Astrocyte of the spinal cord (primary cell): Measurements from ENCODE around the gene ARID5A.
A peak's percentile ranks its signal among the peaks of the same experiment; 100 is the strongest.

ENCODE experiments used
- DNase-seq: peaks from one replicate; pipeline ENCODE4 v3.0.0; 2011; ENCODE audit warnings: low read depth, low spot score
- H3K4me3 ChIP-seq: 2 replicates; pipeline ENCODE4 v1.5.1; 2011; ENCODE audit warnings: low read depth, mild to moderate bottlenecking, low read length, moderate library complexity
- in situ Hi-C: cut with HindIII; loops from 2 replicates; pipeline ENCODE4 v1.10.0; 2017; ENCODE audit warnings: low sequenced_read_pairs
- TF ChIP-seq, protein P1 (sequence below): IDR thresholded peaks from 2 replicates; pipeline ENCODE4 v1.5.1; 2012; ENCODE audit warnings: low read depth, mild to moderate bottlenecking, low read length, inconsistent platforms

ARID5A gene

DNA sequence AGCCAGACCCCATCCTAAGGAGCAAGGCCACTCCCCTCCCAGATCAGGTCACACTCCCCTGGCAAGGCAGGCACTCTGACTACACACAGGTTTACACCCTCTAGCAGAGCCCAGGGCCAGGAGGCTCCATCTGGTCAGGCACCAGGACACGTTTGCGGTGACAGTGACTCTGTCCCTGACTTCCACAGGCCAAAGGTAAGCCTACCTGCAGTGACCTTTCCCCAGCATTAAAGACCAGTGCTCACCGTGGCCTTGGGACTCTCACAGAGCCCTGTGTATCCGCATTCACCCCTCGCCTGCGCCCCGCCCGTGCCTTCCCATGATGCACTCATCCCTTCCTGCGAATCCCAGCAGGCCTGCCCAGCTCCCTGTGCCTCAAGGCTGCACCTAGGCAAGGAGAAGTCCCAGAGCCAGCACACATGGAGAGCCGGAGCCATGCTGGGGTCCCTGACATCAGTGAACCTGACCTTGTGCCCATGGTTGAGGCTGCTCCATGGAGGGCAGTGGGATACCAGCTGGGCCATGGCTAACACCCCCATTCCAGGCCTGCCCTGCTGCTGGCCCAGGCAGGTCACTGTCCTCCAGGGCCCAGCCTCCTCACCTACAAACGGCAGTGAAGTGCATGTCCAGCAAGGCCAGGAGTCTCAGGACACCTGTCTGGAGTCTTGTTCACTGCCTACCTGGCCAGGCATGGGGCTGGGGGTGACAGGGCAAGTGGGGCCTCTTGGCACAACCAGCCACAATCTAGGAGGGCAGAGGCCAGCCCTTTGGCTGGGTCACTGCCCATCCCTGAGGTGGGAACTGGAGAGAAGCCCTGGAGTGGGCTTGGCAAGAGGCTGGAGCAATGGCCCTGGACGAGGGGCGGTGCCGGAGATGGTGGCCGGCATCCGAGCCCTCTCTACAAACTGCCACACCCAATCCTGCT, 34.4 kb upstream of the ARID5A start:
- in situ Hi-C loops: no loop called here
- TF ChIP-seq, protein P1, sequence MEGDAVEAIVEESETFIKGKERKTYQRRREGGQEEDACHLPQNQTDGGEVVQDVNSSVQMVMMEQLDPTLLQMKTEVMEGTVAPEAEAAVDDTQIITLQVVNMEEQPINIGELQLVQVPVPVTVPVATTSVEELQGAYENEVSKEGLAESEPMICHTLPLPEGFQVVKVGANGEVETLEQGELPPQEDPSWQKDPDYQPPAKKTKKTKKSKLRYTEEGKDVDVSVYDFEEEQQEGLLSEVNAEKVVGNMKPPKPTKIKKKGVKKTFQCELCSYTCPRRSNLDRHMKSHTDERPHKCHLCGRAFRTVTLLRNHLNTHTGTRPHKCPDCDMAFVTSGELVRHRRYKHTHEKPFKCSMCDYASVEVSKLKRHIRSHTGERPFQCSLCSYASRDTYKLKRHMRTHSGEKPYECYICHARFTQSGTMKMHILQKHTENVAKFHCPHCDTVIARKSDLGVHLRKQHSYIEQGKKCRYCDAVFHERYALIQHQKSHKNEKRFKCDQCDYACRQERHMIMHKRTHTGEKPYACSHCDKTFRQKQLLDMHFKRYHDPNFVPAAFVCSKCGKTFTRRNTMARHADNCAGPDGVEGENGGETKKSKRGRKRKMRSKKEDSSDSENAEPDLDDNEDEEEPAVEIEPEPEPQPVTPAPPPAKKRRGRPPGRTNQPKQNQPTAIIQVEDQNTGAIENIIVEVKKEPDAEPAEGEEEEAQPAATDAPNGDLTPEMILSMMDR: no peak
- no peak overlapping the region for H3K4me3 ChIP-seq
- no peak for DNase-seq

DNA sequence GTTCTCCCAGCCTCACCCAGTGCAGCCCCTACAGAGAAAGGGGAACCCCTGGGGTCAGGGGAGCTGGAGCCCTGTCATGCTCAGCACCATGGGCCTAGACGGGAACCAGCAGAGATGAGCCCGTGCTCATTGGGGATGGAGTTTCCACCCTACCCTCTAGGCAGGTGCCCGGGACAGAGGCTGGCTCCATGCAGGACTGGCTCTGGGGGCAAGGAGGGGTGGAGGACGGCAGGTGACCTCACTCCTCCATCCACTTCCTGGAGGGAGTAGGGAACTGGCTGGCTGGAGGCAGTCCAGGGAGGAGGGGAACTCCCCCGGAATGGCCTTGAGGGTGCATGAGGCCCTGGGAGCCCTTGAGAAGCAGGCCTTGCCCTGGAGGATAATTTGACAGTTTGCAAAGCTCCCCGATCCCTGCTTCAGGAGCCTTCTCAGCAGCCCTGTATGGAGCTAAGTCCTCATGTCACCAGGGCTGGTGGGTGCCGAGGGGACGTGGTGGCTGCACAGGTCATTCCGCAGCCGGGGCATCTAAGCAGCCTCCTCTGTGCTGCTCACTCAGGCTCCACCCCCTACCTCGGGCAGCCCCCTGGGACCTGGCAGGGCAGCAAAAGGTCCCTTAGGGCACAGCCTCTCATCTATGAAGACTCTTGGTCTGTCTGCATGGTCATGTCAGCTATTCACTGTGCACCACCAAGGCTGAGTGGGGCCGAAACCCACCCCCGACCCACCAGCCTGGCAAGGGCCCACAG, 33.5 kb upstream of the ARID5A start:
- in situ Hi-C loops: no loop called here
- H3K4me3 ChIP-seq: no peak overlapping the region
- DNase-seq: no peak
- TF ChIP-seq, protein P1: no peak

DNA sequence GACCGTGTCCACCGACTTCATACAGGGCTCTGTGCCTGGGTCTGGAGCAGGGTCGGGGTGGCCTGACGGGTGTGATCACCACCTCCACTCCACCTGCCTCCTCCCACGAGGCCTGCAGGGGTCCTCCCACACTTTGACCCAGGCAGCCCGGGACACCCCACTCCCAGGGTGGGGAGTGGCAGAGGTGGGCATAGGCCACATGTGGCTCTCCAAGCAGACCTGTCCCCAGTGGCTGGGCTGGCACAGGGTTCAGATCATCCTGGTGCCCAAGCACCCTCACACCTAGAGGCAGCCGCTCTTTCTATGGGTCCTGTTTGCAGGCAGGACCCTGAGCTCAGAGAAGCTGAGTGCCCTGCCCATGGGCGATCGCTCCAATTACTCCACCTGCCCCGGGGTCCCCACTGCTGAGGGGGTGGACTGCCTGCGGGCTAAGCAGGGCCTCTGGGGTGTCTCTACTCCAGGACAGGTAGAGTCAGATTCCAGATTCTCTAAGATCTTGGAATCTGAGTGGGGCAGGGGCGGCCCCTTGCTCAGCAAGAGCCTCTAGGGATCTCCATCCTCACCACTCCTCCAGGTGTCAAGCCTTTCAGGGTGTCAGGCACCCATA, 32.8 kb upstream of the ARID5A start:
- in situ Hi-C loops: no loop called here

DNA sequence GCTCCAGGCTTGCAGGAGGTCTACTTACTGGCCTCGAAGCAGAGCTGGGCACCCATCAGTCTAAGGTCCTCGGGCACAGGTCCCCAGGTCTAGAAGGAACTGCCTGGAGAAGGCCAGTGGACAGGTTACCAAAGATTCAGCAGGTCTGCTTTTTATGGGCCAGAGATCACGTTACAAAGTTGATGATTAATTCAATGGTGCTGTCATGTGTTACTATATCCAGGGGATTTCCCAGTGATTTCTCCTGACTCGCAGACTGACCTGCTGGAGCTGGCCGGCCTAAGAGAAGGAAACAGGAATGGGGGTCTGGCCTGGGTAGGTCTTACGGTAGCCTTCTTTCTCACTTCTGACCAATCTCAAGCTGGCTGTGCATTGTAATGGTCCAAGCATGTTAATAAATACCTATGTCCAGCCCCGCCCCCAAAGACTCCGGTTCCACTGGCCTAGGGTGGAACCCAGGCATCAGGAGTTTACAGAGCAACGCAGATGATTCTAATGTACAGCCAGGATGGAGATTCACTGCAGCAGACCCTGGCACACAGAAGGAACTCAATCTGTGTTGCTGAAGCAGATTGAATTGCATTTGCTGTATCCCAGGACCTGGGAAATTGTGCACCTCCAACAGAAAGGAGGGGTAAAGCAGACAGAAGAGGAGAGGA, 31.2 kb upstream of the ARID5A start, which contains the start of gene NEURL3:
TSS of gene NEURL3 (minus strand) at position 127 of the 659 bp plus-strand sequence. CDS start at position 56, 71 bp downstream.
- no peak within 1 kb of the TSS for H3K4me3 ChIP-seq
- in situ Hi-C loops: no loop called here
- TF ChIP-seq, protein P1: no peak
- peak; percentile 15 for DNase-seq

More for the DNA sequence above, 32.8 kb upstream of the ARID5A start:
- TF ChIP-seq, protein P1: no peak
- no peak overlapping the region for H3K4me3 ChIP-seq
- DNase-seq: no peak

DNA sequence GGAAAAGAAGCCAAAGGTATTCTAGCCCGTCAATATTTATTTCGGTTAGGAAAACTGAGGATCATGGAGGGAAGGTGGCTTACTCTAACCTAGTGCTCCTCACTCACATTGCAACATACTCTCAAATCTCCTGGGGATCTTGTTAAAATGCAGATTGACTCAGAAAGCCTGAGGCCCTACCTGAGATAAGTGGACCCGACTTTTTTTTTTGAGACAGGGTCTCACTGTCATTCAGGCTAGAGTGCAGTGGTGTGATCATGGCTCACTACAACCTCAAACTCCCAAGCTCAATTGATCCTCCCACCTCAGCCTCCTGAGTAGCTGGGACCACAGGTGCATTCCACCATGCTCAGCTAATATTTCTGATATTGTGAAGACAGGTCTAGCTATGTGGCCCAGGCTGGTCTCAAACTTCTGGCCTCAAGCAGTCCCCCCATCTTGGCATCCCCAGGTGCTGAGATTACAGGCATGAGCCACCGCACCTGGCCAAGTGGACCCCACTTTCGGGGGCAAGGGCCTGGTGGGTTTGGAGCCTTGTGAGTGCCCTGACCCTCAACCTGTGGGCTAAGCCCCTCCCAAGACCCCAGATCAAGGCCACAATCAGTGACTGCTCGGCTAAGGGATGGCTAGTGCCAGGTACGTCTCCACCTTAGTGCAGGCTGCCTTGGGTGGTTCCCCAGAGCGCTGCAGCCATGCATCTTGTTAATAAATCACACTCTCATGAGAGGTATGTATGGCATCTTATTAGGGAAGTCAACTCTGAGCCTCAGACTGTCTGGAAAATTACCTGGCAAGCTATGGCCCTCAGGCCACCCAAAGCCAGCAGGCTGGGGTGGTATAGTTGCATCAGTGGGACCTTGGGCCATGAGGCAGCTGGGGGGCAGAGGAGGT, 30.3 kb upstream of the ARID5A start:
- TF ChIP-seq, protein P1: no peak
- in situ Hi-C loops: no loop called here
- no peak for DNase-seq

More for the DNA sequence above, 30.3 kb upstream of the ARID5A start:
- no peak overlapping the region for H3K4me3 ChIP-seq
